HUES64 (cell line): ENCODE data around the gene CCDC9.
"Not testable (repeated sequence)": the region's sequence is repeated elsewhere in the genome, so short reads cannot be mapped to it uniquely, and the experiment has no call there.

Source experiments
- H3K27ac ChIP-seq: 2 replicates; pipeline ENCODE4 v1.7.0; 2013; ENCODE audit warnings: low read depth, low read length, inconsistent platforms
- H3K27me3 ChIP-seq: 2 replicates; pipeline ENCODE4 v1.6.1; 2013; ENCODE audit warnings: mild to moderate bottlenecking, low read length; ENCODE audit not compliant: insufficient read depth
- H3K36me3 ChIP-seq: 2 replicates; pipeline ENCODE4 v1.6.1; 2013; ENCODE audit warnings: mild to moderate bottlenecking, low read length; ENCODE audit not compliant: insufficient read depth
- H3K4me1 ChIP-seq: 2 replicates; pipeline ENCODE4 v1.6.1; 2013; ENCODE audit warnings: mild to moderate bottlenecking, low read length, moderate library complexity; ENCODE audit not compliant: insufficient read depth
- H3K4me3 ChIP-seq: 2 replicates; pipeline ENCODE4 v1.5.1; 2013; ENCODE audit warnings: mild to moderate bottlenecking, low read length, moderate library complexity
- H3K9ac ChIP-seq: 2 replicates; pipeline ENCODE4 v1.6.1; 2013; ENCODE audit warnings: mild to moderate bottlenecking, low read depth, low read length
- H3K9me3 ChIP-seq: 2 replicates; pipeline ENCODE4 v1.6.1; 2013; ENCODE audit warnings: low read depth, low read length; ENCODE audit not compliant: insufficient read depth
- WGBS: fragments of 150-250, 120-280 bp; methylation state at CpG from one replicate; pipeline ENCODE4 v1.1.7; 2013; ENCODE audit warnings: missing lambda C conversion rate; 5-methylcytosine and 5-hydroxymethylcytosine counted together

CCDC9 gene

GRCh38 chr19:47276513-47276912 is 20.2 kb downstream of the CCDC9 start:
- H3K9me3 ChIP-seq, H3K27ac ChIP-seq, H3K36me3 ChIP-seq, H3K4me3 ChIP-seq, H3K9ac ChIP-seq, H3K4me1 ChIP-seq: not testable (repeated sequence)
- WGBS, result 78% methylated on average over 3 of the region's 3 CpGs
- H3K27me3 ChIP-seq, result peaks cover 12% of the 10 kb centered on the region

- Histone ChIP-seq H3K9me3 (no peaks in the 10 kb centered on the region), H3K27me3 (peaks cover 8% of the 10 kb centered on the region), H3K4me3 (no peak overlapping the region), H3K27ac (no peak overlapping the region), H3K36me3 (no peaks in the 10 kb centered on the region), H3K9ac (no peak overlapping the region), H3K4me1 (peaks cover 5% of the 10 kb centered on the region; the same call in 1 of the 2 replicates)
- WGBS, result 81% methylated on average over 12 of the region's 13 CpGs
These were observed 24.0 kb downstream of the CCDC9 start for GRCh38 chr19:47280183-47280797.

- no peak overlapping the region for H3K27ac ChIP-seq
These were observed 27.2 kb downstream of the CCDC9 start for GRCh38 chr19:47283405-47284059.

GRCh38 chr19:47284324-47284899 is 28.1 kb downstream of the CCDC9 start:
- WGBS, result 41% methylated on average over 7 of the region's 9 CpGs
- no peak overlapping the region for H3K4me3 ChIP-seq
- no peaks in the 10 kb centered on the region for H3K27me3 ChIP-seq
- H3K36me3 ChIP-seq, result no peaks in the 10 kb centered on the region
- 0 out of 2 replicates have a peak, but pooled peaks cover 4% of the 10 kb centered on the region for H3K9me3 ChIP-seq
- H3K4me1 ChIP-seq, result no peaks in the 10 kb centered on the region
- H3K27ac ChIP-seq, result no peak overlapping the region
- H3K9ac ChIP-seq, result no peak overlapping the region

More at GRCh38 chr19:47283405-47284059, 27.2 kb downstream of the CCDC9 start:
- WGBS, result 92% methylated on average over 10 of the region's 10 CpGs
- Histone ChIP-seq H3K4me3 (no peak overlapping the region), H3K9ac (no peak overlapping the region), H3K36me3 (no peaks in the 10 kb centered on the region), H3K27me3 (no peaks in the 10 kb centered on the region), H3K4me1 (no peaks in the 10 kb centered on the region), H3K9me3 (no peaks in the 10 kb centered on the region)

- Histone ChIP-seq H3K27me3 (no peaks in the 10 kb centered on the region), H3K9ac (no peak overlapping the region), H3K36me3 (no peaks in the 10 kb centered on the region), H3K4me1 (no peaks in the 10 kb centered on the region), H3K9me3 (no peaks in the 10 kb centered on the region), H3K4me3 (no peak overlapping the region), H3K27ac (no peak overlapping the region)
- 24% methylated on average over 12 of the region's 12 CpGs for WGBS
These were observed 39.7 kb downstream of the CCDC9 start for GRCh38 chr19:47296036-47296435.

- H3K4me3 ChIP-seq, H3K9ac ChIP-seq, H3K36me3 ChIP-seq, H3K27ac ChIP-seq, H3K27me3 ChIP-seq, H3K4me1 ChIP-seq, H3K9me3 ChIP-seq: not testable (repeated sequence)
- WGBS, result 92% methylated on average over 12 of the region's 14 CpGs
These were observed 44.5 kb downstream of the CCDC9 start for GRCh38 chr19:47300867-47301266.

- H3K9me3 ChIP-seq, result no peaks in the 10 kb centered on the region
- no peaks in the 10 kb centered on the region for H3K4me1 ChIP-seq
- no peak overlapping the region for H3K9ac ChIP-seq
- no peak overlapping the region for H3K4me3 ChIP-seq
- no peak overlapping the region for H3K27ac ChIP-seq
- H3K36me3 ChIP-seq, result no peaks in the 10 kb centered on the region
- H3K27me3 ChIP-seq, result no peaks in the 10 kb centered on the region
- 95% methylated on average over 9 of the region's 10 CpGs for WGBS
These were observed 45.9 kb downstream of the CCDC9 start for GRCh38 chr19:47302249-47302648.

- Histone ChIP-seq H3K9me3 (no peaks in the 10 kb centered on the region), H3K9ac (no peak overlapping the region), H3K4me3 (no peak overlapping the region), H3K4me1 (no peaks in the 10 kb centered on the region), H3K27me3 (no peaks in the 10 kb centered on the region), H3K36me3 (no peaks in the 10 kb centered on the region), H3K27ac (no peak overlapping the region)
- WGBS, result 97% methylated on average over 5 of the region's 6 CpGs
These were observed 47.6 kb downstream of the CCDC9 start for GRCh38 chr19:47303966-47304365.

GRCh38 chr19:47305309-47305751 is 49.0 kb downstream of the CCDC9 start:
- Histone ChIP-seq H3K9ac (no peak overlapping the region), H3K4me3 (no peak overlapping the region)

GRCh38 chr19:47306303-47306702 is 50.0 kb downstream of the CCDC9 start:
- H3K4me1 ChIP-seq, result no peaks in the 10 kb centered on the region
- no peaks in the 10 kb centered on the region for H3K9me3 ChIP-seq
- H3K36me3 ChIP-seq, result no peaks in the 10 kb centered on the region
- H3K4me3 ChIP-seq, result no peak overlapping the region
- H3K27me3 ChIP-seq, result no peaks in the 10 kb centered on the region
- H3K9ac ChIP-seq, result no peak overlapping the region
- 90% methylated on average over 3 of the region's 3 CpGs for WGBS
- H3K27ac ChIP-seq, result no peak overlapping the region

More at GRCh38 chr19:47305309-47305751, 49.0 kb downstream of the CCDC9 start:
- Histone ChIP-seq H3K36me3 (no peaks in the 10 kb centered on the region), H3K4me1 (no peaks in the 10 kb centered on the region), H3K9me3 (no peaks in the 10 kb centered on the region), H3K27me3 (no peaks in the 10 kb centered on the region), H3K27ac (no peak overlapping the region)
- 15% methylated on average over 13 of the region's 14 CpGs for WGBS

- Histone ChIP-seq H3K9me3 (no peaks in the 10 kb centered on the region), H3K36me3 (no peaks in the 10 kb centered on the region), H3K27ac (no peak overlapping the region), H3K27me3 (no peaks in the 10 kb centered on the region), H3K4me3 (no peak overlapping the region), H3K4me1 (no peaks in the 10 kb centered on the region), H3K9ac (no peak overlapping the region)
- WGBS, result 90% methylated on average over 8 of the region's 8 CpGs
These were observed 52.7 kb downstream of the CCDC9 start for GRCh38 chr19:47309038-47309437.
